Brain pericyte (primary cell): Measurements from ENCODE around the gene SND1.
A peak's percentile ranks its signal among the peaks of the same experiment; 100 is the strongest.

ENCODE experiments used
- DNase-seq: peaks from one replicate; pipeline ENCODE4 v3.0.0-alpha.2; 2012; ENCODE audit warnings: low read depth, low spot score

SND1 gene

GRCh38 chr7:127799535-127800305 lies 147.7 kb downstream of the SND1 start:
- no peak for DNase-seq

- DNase-seq, result no peak
Measured at GRCh38 chr7:127802845-127803244, 150.9 kb downstream of the SND1 start.

- no peak for DNase-seq
Measured at GRCh38 chr7:127803626-127804025, 151.6 kb downstream of the SND1 start.

DNA sequence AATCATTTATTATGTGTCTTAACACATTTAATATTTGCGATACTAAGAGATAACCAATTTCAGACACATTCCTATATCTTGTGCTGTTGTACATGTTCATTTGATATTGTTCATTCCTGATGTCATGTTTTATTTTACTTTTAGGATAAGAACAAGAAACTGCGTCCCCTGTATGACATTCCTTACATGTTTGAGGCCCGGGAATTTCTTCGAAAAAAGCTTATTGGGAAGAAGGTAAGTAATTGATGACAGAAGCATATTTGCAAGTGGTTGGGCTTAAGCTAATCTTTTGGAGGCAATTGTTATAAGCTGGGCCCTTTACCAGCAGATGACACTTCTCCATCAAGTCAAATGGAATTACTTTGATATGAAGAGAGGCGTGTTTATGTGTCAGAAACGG lies 155.3 kb downstream of the SND1 start:
- DNase-seq, result no peak

DNA sequence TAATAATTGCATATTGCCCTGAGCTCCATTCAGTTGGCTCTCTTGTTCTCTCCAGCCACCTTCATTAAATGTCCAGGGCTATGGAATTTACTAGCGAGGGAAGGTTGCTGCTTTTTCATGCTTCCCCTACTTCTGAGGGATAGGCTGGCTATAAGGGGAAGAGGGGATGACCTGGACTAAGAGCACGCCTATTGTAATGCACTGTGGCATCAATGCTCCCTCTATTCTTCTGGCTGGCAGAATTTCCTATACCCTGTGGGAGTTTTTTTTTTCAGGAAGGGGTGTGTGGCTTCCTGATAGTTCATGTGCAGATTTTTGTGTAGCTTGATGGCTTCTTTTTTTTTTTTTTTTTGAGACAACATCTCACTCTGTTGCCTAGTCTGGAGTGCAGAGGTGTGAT lies 155.8 kb downstream of the SND1 start:
- DNase-seq, result no peak

- no peak for DNase-seq
Measured at GRCh38 chr7:127809261-127809702, 157.3 kb downstream of the SND1 start.

GRCh38 chr7:127810113-127810512 lies 158.1 kb downstream of the SND1 start:
- DNase-seq, result no peak

DNA sequence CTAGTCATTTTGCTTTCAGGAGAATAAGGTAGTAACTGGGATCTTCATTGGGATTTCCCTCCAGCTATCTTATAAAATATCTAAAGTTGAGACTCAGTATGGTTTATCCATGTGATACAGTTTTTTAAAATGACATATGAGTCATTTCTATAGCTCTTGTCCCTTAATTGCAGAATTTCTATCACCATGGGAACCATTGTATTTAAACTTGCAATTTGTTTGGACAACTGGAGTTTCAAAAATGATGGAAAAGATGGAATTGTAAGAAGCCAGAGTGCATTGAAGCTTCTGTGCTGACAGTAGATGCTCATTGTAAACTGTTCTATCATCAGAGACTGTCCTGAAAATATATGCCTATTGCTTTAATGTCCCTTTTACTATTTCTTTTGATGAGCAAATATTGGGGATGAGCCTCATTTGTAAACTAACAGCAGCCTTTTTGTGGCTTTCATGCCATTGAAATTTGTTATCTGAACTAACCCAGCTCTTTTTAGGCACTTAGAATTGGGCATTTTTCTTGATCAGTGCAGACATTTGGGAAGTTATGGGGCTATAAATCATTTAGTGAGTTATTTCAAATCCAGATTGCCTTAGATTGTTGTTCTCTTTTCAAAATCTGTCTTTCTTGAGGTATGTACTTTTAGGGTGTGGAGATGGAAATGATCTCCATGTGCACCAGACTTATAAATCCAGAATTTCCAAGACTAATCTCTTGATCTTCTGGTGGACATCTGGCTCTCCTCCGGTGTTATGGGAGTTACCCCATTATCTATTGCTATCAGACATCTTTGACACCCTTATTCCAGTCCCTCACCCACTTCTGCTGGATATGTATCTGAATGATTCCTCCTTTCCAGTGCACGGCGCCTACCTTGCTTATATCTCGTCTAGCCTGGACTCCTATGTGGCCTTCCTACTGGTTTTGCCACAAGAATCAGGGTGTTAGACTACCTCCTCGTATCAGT lies 159.0 kb downstream of the SND1 start:
- no peak for DNase-seq

DNA sequence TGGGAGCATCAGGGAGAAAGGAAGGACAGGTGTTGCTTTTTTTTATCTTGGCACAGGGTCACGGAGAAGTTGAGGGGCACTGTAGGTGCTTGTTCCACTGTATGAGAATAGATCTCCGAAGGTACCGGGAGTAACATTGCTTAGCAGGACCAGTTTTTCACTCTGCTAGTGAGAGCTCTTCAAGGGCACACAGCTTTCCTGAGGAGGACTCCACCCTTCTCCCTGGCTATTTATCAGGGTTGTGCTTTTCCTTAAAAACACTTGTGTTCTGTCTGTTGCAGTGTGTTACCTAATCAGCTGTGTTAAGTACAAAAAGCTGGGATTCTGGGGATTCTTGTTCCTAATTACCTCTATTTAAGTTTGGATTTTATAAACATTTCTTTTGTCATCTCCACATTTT lies 160.5 kb downstream of the SND1 start:
- DNase-seq, result no peak

- no peak for DNase-seq
Measured at GRCh38 chr7:127813991-127814541, 162.1 kb downstream of the SND1 start.

DNA sequence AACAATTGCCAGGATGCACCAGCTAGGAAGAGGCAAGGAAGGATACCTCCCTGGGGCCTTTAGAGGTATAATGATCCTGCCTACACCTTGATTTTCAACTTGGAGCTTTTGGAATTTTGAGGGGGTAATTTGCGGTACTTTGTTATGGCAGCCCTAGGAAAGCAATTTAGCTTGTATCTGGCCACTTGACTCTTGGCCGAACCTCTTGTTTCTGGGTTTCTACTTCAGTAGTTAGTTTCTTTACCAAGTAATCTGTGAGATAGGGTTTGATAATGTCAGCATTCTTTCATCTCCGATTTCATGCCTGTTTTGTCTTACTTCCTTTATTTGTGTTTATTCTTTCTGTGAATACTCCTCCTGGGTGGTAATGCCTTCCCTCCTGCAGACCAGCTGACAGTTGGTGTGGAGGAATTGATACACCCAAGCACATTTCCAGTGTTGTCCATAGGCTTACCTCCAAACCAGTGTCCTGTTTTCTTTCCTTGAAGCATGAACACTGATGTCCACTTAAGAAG lies 163.7 kb downstream of the SND1 start:
- DNase-seq, result no peak

DNA sequence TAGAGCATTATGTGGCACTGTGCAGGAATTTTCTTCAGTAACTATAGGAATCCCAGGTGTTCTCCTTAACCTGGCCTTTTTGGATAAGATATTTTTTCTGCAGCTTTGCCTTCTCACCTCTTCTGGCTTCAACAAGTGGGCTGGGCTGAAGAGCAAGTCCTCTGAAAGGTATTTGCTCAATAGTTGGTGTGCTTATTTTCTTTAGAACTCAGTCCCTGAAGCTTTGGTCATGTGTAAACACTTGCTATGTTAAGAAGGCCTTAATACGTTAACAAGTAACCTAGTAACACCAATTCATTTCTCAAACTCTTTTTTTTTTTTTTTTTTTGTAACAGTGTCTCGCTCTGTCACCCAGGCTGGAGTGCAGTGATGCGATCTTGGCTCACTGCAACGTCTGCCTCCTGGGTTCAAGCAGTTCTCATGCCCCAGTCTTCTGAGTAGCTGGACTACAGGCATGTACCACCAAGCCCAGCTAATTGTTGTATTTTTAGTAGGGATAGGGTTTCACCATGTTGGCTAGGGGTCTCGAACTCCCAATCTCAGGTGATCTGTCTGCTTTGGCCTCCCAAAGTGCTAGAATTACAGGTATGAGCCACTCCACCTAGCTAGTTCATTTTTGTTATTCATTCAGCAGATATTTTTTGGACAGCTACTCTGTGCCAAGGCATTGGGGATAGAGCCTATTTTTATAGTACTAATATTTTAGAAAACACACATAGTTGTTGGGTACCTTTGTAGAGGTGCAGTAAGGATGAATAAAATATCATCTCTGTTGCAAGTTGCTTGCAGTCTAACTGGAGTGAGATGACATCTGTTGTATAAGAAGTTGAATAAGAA lies 164.6 kb downstream of the SND1 start:
- DNase-seq, result no peak

GRCh38 chr7:127817466-127817865 lies 165.5 kb downstream of the SND1 start:
- no peak for DNase-seq

GRCh38 chr7:127818306-127818705 lies 166.3 kb downstream of the SND1 start:
- no peak for DNase-seq

GRCh38 chr7:127819975-127820731 lies 168.2 kb downstream of the SND1 start:
- DNase-seq, result peak; percentile 70

DNA sequence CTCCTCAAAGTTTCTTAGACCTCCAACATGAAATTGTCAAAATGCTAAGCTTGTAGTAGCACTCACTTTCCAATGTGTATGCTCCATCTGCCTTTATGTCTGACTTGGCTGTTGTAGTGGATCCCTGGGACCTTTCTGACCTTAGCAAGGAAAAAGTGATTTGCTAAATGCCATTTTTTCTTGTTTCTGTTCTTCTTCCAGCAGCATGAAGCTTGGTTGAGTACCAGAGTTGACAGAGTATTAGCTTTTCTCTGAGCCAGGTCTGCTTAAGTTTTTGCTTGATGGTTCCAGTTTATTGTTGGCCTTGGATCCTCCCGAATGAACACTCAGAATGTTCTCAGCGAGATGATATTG lies 168.7 kb downstream of the SND1 start:
- DNase-seq, result no peak

- no peak for DNase-seq
Measured at GRCh38 chr7:127821146-127821545, 169.2 kb downstream of the SND1 start.

GRCh38 chr7:127822822-127823508 lies 171.0 kb downstream of the SND1 start:
- no peak for DNase-seq

GRCh38 chr7:127824682-127825081 lies 172.7 kb downstream of the SND1 start:
- DNase-seq, result no peak
